ENCODE results near the gene INTS3.
"Not testable (repeated sequence)": the region's sequence is repeated elsewhere in the genome, so short reads cannot be mapped to it uniquely, and the experiment has no call there.

The INTS3 gene

GRCh38 chr1:153754266-153754665 lies 26.4 kb downstream of the INTS3 start:
- in situ Hi-C loops (cut with HindIII; ENCODE audit: low sequenced_read_pairs): no loop called here

- in situ Hi-C loops (cut with HindIII; ENCODE audit: low sequenced_read_pairs): no loop called here
Measured at GRCh38 chr1:153760440-153760839, 32.6 kb downstream of the INTS3 start.

- in situ Hi-C loops (cut with HindIII; ENCODE audit: low sequenced_read_pairs): no loop called here
Measured at GRCh38 chr1:153763365-153764225, 35.7 kb downstream of the INTS3 start.

DNA sequence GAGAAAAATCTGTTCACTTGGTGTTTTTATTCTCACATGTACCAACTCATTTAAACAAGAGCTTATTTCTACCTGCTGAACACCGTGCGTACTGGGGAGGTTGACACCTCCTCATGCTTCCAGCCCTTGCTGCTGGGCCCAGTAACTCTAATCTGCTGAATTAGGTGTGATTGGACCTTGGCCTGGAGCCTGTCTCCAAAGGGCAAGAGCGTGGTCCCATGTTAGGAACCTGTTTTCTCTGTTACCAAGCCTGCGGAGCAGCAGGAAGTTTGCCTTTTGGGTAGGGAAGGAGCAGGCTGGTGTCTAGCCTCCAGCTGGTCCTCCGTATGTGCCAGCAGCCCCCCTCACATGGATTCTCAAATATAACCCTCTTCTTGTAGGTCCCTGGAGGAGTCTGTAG lies 36.5 kb downstream of the INTS3 start:
- in situ Hi-C loops (cut with HindIII; ENCODE audit: low sequenced_read_pairs): no loop called here

- in situ Hi-C loops (cut with HindIII; ENCODE audit: low sequenced_read_pairs): not testable (repeated sequence)
Measured at GRCh38 chr1:153766663-153767062, 38.8 kb downstream of the INTS3 start.

- in situ Hi-C loops (cut with HindIII; ENCODE audit: low sequenced_read_pairs): no loop called here
Measured at GRCh38 chr1:153767519-153767918, 39.7 kb downstream of the INTS3 start.

GRCh38 chr1:153768316-153769181 lies 40.7 kb downstream of the INTS3 start:
- in situ Hi-C loops (cut with HindIII; ENCODE audit: low sequenced_read_pairs): no loop called here

DNA sequence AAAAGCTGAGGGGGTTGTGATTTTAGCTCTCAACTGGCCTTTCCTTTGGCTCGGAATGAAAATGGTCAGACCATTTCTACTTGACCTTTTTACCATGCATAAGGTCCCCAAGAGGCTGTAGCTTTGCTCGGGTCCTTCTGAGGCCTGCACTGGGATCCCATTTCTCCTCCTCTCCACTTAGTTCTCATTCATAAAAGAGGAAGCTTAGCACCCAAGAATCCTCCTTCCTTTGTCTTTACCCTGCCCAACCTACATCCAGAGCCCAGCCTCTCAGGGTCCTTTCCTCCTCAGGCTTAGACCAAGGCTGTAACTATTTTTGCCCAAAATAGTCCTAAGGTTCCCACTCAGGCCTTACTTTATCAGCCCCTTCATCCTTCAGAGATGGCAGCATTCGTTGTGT lies 41.4 kb downstream of the INTS3 start:
- in situ Hi-C loops (cut with HindIII; ENCODE audit: low sequenced_read_pairs): no loop called here

DNA sequence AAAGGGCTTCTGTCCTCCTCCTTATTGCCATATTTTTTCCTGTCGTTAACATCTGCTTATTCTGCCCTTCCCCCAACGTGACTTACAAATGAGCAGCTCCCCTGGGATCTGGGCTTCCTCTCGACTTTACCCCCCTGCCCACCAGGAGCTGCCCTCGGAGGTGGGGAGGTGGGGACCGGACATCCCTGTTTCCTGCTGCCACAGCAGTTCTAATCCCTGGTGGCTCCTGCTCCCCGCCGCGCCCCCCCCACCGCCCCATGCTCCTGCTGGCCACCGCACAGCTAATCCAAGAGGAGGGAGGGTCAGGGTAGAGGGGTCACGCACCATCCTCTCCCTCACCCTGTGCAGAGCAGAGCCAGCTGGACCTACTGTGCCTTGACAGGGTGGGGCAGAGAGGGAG lies 42.9 kb downstream of the INTS3 start:
- in situ Hi-C loops (cut with HindIII; ENCODE audit: low sequenced_read_pairs): no loop called here

DNA sequence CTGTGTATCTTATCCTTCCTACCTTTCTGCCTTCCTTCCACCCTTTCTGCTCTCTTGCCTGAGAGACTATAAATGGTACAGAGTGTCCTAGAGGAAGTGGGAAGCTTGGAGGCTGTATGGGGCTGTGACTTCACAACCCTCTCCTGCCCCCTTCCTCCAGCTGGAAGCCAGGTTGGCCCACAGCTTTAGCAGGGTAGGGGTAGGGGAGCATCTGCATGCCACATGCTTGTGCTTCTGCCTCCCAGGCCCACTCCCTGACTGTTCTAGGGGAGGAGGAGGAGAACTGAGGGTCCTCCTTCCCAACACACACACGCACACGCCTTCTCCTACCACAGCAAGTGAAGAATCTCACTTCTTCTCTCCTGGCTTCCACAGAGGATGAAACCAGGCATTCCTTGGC lies 43.4 kb downstream of the INTS3 start:
- in situ Hi-C loops (cut with HindIII; ENCODE audit: low sequenced_read_pairs): no loop called here

DNA sequence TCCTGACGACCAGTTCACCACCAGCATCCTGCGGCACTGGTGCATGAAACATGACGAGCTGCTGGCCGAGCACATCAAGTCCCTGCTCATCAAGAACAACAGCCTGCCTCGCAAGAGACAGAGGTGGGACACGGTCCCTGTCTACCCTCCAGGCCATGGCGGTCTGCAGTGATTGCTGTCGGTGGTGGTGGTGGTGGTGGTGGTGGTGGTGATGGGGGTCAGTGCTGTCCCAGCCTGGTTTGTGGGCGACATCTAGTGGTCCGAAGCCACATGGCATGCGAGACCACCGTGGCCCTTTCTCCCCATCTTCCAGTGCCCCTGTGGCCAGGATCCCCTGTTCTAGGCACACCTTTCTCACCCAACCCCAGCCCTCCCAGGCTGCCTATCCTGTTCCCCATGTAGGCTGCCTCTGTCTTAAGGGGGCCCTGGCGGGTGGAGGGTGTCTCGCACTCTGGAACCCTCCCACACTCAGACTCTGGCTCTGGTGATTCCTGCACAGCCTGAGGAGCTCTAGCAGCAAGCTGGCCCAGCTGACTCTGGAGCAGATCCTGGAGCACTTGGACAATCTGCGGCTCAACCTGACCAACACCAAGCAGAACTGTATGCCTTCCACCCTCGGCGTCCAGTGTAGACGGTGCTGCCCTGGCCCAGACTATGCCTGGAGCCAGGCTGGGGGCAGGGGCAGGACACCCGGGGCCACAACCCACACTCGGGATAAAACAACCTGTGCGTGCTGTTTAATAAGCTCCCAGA lies 44.2 kb downstream of the INTS3 start:
- in situ Hi-C loops (cut with HindIII; ENCODE audit: low sequenced_read_pairs): no loop called here

- in situ Hi-C loops (cut with HindIII; ENCODE audit: low sequenced_read_pairs): no loop called here
Measured at GRCh38 chr1:153773096-153773921, 45.5 kb downstream of the INTS3 start.

DNA sequence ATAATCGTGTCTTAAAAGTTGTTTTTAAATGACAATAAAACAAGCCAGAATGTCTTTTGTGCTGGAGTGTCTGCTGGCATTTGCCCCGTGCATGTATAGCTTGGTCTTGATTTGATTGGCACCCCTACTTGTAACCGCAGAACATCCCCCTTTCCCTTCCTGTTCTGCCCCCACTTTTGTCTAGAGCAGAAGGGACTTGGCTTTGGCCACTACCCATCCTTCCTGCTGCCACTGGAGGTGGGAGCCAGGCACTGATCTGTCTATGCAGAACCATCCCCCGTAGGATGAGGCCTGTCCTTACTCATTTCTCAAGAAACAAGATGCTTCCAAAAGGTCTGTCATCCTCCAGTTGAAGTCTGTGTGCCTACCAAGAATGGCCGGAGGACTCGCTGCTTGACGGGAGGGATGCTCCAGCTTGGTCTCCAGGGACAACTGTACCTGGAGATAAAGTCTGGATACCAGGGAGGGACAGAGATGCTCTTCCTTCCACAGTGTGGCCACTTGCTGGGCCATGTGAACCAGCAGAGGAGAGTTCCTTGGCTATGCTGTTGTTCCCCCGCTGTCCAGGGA lies 46.3 kb downstream of the INTS3 start:
- in situ Hi-C loops (cut with HindIII; ENCODE audit: low sequenced_read_pairs): no loop called here

DNA sequence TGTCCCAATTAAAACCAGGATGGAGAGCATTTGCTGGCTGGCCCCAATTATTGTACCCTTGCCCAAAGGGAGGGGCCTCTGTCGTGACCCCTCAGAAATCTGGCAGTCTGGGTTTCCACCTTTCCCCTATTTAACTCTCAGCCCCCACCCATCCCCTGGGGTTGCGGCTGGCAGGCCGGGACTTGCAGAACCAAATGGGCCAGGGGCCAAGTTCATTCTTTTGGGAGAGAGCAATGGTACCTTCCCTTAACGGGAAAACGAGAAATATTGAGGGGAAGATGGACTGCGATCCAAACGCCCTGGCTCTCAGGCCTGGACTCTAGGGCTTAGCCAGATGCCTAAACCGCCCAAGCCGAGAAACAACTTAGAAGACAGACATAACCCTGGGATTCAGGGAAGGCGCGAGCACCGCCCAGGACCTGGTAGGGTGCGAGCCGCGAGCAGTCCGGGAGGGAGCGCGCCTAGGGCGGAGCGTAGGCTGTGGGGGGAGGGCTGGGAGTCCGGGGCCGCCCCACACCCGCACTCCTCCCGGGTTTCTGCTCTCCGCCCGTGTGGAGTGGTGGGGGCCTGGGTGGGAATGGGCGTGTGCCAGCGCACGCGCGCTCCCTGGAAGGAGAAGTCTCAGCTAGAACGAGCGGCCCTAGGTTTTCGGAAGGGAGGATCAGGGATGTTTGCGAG lies 47.1 kb downstream of the INTS3 start, which contains the start of gene SLC27A3:
Gene SLC27A3 (plus strand): TSS at position 628 of the 678 bp plus-strand sequence. CDS start 91 bp downstream, outside the sequence.
- in situ Hi-C loops (cut with HindIII; ENCODE audit: low sequenced_read_pairs): no loop called here

DNA sequence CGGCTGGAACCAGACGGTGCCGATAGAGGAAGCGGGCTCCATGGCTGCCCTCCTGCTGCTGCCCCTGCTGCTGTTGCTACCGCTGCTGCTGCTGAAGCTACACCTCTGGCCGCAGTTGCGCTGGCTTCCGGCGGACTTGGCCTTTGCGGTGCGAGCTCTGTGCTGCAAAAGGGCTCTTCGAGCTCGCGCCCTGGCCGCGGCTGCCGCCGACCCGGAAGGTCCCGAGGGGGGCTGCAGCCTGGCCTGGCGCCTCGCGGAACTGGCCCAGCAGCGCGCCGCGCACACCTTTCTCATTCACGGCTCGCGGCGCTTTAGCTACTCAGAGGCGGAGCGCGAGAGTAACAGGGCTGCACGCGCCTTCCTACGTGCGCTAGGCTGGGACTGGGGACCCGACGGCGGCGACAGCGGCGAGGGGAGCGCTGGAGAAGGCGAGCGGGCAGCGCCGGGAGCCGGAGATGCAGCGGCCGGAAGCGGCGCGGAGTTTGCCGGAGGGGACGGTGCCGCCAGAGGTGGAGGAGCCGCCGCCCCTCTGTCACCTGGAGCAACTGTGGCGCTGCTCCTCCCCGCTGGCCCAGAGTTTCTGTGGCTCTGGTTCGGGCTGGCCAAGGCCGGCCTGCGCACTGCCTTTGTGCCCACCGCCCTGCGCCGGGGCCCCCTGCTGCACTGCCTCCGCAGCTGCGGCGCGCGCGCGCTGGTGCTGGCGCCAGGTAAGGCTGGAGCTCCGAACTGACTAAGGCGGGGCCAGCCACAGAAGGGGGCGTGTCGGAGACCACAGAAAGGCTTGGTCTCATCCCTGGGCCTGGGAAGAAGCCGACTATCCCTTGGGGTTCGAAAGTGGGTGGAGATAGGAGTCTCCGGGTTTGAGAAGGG lies 47.8 kb downstream of the INTS3 start:
- in situ Hi-C loops (cut with HindIII; ENCODE audit: low sequenced_read_pairs): no loop called here

- in situ Hi-C loops (cut with HindIII; ENCODE audit: low sequenced_read_pairs): no loop called here
Measured at GRCh38 chr1:153776352-153776751, 48.5 kb downstream of the INTS3 start.

GRCh38 chr1:153776845-153777370 lies 49.1 kb downstream of the INTS3 start:
- in situ Hi-C loops (cut with HindIII; ENCODE audit: low sequenced_read_pairs): no loop called here

DNA sequence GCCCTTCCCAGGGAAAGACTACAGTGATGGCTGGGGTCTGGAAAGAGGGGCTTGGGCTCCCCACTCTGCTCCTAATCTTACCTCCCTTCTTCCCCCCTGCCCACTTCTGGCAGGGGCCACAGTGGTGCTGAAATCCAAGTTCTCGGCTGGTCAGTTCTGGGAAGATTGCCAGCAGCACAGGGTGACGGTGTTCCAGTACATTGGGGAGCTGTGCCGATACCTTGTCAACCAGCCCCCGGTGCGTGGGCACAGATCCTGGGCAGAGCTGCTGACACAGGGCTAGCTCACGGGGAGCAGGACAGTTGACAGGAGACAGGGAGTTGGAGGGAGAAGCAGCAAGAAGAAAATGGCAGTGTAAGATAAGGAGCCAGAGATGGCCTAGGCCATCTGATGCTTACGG lies 49.8 kb downstream of the INTS3 start:
- in situ Hi-C loops (cut with HindIII; ENCODE audit: low sequenced_read_pairs): no loop called here

Data from DLD1 (cell line).